HG03342 (cell line): ENCODE data around the gene GINS2.

Experiments
- ATAC-seq: cut with Tn5 transposase; IDR thresholded peaks from one replicate; pipeline ENCODE4 v1.9.1; 2021; ENCODE audit warnings: mild to moderate bottlenecking, moderate library complexity; ENCODE audit not compliant: unreplicated experiment

GINS2 gene

DNA sequence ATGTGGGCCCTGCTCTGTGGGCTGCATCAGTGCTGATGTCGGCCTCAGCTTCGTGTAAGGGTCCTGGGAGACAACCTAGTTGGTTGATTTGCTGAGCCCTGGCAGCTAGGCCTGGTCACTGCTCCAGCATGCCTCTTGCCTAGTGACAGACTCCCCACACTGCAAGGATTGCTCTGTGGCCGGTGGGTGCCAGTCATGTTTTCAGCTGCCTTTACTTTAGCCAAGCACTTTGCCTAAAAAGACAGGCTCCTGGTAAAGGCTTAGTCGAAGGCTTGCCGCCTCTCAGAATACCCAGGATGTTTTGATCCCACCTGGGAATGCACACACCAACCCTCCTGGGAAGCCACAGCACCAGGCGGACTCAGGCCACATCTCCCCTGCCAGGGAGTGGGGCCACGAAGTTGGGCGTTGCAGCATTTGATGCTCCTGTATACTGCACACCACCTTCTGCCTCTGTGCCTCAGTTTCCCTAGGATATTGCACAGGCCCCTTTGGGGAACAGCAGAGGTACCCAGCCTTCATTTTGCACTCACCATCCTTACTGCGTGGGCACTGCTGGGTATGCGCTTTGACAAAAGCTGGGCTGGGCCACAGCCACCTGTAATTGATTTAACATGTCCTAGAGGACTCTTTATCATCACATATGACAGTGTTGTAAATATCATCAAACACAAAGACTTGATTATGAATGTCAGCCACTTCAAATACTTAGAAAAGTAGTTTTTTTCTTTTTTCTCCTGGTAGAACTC is 19.9 kb downstream of the GINS2 start:
- no peak for ATAC-seq

DNA sequence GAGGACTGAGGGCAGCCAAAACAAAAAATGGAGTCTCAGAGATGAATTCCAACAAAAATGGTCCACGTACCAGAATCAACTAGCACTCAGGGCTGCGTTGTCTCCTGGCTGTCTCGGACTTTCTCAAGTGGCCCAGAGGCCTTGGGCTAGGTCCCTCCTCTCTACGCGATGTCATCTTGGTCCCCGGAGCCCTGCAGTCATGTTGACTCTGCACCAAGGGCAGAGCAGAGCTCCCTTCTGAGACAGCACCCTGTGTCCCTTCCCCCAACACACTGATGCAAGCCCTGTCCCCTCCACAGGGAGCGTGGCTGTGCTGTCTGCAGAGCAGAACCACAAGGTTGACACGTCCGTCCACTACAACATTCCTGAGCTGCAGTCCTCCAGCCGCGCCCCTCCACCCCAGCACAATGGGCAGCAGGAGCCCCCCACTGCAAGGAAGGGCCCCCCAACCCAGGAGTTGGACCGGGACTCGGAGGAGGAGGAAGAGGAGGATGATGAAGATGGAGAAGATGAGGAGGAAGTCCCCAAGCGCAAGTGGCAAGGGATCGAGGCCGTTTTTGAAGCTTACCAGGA is 20.8 kb downstream of the GINS2 start:
- no peak for ATAC-seq

DNA sequence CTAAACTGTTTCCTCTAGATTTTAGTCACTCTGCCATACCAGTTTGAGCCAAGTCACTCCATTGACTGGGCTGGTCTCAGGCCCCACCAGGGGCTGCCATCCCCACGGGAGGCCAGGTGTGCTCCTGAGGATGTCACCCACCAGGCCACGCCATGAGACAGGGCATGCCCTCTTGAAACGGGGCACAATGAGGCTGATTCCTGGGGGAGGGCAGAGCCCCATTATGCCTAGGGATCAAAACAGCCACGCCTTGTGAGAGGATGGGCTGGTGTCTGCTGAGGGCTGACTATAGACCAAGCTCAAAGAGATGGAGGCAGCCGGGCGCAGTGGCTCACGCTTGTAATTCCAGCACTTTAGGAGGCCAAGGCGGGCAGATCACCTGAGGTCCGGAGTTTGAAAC is 21.5 kb downstream of the GINS2 start:
- no peak for ATAC-seq

DNA sequence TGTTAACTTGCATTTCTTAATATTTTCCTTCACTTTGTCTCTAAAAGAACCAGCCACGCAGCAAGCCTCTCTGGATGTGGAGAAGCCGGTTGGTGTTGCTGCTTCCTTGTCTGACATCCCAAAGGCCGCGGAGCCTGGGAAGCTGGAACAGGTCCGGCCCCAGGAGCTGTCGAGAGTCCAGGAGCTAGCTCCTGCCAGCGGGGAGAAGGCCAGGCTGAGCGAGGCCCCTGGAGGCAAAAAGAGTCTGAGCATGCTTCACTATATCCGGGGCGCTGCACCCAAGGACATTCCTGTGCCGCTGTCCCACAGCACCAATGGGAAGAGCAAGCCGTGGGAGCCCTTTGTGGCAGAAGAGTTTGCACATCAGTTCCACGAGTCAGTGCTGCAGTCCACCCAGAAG is 22.8 kb downstream of the GINS2 start:
- ATAC-seq, result no peak

DNA sequence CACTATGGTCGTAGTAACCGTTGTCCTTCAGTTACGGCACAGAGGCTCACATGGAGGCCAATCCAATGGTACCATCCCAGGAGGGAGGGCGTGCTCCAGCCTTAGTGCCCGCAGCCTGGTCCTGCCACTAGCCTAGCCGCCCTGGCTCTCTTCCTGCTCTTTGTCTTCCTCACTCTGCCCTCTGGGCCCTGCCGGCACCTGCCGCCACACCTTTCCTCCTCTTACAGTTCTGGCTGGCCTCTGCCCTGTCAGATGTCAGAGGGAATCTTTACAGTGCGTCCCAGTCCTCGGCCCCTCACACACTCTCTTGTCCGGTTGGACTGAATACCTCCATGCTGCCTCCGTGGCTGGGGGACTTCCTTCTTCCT is 23.4 kb downstream of the GINS2 start:
- ATAC-seq, result no peak

DNA sequence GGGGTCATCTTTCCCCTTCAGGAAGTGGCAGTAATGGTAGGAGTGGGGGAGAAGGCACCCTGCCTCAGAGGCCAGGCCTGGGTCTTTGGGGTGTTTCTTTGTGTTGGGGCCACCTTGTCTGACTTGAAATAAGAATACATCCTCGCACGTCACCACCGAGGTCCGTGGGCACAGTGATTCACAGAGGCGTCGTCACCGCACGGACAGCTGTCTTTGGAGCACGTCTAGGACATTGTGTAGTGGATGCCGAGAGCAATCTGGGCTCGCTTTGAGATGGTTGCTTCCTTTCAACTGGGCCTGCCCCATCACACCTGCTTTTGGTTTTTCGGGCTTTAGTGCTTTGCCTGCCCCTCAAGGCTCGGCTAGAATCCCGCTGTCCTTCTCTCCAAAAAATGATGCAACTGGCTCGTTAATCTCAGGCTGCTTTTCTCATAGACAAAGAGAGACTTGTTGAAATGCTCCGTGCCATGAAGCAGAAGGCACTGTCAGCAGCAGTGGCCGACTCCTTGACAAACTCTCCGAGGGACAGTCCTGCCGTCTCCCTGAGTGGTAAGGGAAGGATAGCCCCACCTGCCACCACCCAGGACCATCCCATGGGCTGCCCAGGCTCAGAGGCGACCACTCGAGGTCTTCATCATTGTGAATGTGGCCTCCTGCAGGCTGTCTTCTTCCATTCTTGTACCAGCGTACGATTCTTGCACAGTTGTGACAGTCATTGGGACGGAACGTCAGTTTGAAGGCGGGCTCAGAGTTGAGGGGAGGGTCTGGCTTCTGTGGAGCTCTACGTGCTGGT is 24.0 kb downstream of the GINS2 start:
- no peak for ATAC-seq

DNA sequence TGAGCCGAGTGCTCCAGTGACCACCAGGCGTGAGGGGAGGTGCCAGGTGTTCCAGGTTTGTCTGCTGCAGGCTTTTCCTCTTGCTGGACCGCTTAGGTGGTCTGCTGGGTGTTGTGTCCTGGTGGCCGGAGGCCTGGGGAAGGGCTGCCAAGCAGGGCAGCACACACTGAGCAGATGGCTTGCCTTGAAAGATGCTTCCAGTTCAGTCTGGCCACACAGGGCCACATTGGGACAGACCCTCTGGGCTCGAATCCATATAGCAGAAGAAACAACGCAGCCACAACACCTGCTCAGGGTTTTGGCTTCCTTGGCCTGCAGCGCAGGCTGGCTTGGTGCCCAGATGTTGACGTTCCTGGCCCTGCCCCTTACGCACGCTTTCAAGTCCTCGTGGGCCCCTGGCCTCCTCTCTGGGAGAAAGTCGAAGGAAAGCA is 24.8 kb downstream of the GINS2 start:
- no peak for ATAC-seq

DNA sequence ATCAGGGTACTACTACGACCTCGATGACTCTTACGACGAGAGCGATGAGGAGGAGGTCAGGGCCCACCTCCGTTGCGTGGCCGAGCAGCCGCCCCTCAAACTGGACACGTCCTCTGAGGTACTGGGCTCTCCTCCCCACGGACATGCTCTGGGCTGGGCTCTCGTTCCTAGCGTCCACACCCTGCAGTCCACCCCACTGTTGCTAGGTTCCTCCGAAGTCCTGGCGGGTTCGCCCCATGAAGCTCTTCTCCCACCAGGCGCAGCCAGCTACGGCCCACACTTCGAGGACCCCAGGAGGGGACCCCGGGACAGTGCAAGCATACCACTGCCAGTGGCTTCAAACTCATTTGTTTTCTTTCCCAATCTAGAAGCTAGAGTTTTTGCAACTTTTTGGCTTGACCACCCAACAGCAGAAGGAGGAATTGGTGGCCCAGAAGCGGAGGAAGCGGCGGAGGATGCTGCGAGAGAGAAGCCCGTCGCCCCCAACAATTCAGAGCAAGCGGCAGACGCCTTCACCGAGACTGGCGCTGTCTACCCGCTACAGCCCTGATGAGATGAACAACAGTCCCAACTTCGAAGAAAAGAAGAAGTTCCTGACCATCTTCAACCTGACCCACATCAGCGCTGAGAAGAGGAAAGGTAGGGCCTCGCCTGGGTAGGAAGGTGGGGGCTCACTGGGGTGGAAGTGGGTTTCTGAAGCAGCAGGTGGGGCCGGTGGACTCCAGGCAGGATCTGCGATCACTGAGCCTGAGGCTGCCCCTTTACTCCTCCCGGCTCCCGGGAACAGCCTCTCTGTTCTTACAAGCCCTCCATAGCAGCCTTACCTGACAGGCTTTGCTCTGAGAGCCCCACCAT is 25.6 kb downstream of the GINS2 start:
- ATAC-seq, result no peak

DNA sequence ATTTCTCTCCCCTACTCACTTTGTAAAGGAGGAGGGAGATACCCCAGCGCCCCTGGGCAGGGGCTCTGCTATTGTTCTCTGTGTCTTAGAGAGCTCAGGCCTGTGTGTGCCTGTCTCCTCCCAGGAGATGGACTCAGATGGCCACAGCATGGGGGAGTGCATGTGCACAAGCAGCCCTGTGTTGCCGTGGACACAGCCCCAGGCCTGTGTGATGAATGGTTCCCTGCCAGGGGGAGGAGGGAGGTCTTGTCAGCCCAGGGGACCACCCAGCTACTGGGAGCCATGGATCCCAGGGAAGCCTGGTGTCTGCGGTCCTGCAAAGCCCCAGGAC is 26.3 kb downstream of the GINS2 start:
- no peak for ATAC-seq

DNA sequence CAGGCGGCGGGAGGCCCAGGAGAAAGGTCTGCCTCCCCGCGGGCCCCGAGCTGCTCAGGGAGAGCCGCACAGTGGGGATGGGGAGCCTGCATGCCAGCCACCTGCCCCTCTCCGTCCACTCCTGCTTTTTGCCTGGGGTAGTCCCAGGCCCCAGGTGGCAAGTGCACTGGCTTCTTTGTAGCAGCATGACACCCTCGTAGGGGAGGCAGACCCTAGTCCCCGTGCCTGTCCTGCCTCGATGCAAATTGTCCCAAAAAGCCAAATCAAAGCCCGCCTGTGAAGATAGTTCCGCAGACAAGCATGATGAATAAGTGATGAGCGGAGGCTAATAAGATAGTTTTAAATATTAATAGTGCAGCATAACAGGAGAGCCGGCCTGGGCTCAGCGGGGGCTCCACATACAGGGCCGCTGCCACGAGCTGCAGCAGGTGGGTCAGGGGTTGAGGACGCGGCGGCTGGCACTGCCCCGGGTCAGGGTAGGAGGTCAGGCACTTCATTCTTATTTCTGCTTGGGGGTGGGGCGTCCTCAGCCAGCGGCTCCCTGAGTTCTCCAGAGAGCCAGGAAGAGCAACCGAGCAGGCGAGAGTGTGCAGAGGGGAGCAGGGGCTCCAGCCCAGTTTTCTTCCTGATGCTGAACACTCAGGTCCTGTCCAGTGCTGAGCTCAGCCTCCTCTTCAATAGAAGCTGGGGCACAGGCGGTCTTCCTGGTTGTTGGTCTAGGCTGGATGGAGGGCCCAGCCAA is 26.8 kb downstream of the GINS2 start:
- no peak for ATAC-seq

DNA sequence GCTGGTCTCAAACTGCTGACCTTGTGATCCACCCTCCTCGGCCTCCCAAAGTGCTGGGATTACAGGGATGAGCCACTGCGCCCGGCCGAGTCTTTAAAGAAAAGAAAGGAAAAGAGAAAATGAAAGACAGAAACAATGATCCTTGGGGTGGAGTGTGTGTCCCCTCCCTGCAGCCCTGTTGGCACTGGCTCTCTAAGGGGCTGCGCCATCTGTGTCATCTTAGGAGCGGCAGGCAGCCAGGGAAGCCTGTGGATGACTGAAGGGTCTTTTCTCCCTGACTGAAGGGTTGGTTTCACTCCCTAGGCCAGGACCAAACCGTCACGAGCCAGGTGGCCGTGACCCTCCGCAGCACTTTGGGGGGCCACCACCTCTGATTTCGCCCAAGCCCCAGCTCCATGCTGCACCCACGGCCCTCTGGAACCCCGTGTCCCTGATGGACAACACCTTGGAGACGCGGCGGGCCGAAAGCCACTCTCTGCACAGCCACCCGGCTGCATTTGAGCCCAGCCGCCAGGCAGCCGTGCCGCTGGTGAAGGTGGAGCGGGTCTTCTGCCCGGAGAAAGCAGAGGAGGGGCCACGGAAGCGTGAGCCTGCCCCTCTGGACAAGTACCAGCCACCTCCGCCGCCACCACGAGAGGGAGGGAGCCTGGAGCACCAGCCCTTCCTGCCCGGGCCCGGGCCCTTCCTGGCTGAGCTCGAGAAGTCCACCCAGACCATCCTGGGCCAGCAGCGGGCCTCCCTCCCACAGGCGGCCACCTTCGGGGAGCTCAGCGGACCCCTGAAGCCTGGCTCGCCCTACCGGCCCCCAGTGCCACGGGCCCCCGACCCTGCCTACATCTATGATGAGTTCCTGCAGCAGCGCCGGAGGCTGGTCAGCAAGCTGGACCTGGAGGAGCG is 27.7 kb downstream of the GINS2 start:
- ATAC-seq, result no peak

DNA sequence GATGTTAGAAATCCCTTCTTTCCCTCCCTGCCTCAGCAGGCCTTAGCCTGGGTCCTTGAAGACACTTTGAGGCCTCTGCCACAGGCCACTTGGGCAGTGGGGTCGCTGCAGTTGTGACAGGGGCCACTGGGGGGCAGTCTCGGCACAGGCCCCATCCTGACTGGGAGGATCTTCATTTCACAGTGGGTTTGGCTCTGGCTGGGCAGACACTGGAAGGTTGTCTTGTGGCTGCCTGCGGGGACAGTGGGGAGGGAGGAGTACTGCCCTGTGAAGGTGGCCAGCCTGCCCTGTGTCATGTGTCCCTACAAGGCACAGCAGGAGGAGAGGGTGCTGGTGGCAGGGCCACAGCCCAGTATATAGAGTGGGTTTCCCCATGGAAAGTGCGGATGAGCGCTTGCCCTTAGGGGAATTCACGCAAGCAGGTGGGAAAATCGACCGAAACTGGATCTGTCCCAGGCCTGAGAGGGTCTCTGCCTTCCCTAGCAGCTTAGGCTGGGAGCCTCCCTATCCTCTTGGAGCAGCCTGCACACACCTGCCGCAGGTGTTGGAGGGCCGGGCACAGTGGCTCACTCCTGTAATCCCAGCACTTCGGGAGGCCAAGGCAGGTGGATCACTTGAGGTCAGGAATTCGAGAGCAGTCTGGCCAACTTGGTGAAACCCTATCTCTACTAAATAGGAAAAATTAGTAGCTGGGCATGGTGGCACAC is 28.8 kb downstream of the GINS2 start:
- peak; percentile 62 for ATAC-seq

DNA sequence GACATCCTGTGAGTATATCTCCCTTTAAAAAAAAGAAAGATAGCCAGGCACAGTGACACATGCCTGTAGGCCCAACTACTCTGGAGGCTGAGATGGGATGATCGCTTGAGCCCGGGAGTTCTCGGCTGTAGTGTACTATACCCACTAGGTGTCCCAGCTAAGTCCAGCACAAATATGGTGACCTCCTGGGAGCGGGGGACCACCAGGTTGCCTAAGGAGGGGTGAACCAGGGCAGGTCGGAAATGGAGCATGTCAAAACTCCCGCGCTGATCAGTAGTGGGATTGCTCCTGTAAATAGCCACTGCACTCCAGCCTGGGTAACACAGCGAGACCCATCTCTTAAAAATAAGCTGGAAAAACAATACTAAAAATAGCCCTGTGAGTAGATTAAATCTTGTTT is 29.4 kb downstream of the GINS2 start:
- no peak for ATAC-seq

DNA sequence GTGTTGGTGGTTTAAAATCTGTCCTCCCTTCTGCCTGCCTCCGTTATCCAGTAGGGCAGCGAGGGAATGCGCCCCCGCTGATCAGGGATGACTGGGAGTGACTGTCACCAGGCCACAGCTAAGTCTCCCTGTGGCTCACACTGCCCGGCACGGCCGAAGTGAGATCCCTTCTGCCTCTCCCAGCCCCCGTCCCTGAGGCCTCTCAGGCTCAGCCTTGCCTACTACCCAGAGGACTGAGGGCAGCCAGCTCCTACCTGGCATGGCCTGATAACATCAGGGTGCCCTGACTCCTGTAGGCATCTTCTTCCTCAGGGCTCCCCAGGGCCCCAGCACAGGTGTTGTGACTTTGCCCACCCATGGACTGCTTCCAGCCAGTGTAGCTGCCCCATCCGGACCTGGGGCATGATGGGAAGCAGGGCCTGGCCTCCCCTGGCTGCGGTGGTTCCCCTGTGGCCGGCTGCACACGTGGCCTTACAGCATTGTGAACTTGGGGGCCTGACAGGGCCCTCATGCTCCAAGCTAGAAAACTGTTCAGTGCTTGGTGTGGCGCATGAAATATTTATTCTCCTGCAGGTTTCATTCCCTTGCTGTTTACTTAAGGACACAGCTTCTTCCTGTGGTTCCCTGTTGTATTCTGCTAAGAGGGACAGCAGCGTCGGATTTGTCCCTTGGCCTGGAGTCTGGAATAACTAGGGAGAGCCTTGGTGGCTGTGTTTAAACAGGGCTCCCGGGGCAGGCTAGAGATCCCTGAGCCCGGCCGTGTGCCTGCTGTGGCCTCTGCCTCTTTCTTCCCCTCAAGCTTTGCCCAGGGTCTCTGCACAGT is 30.0 kb downstream of the GINS2 start:
- ATAC-seq, result no peak

DNA sequence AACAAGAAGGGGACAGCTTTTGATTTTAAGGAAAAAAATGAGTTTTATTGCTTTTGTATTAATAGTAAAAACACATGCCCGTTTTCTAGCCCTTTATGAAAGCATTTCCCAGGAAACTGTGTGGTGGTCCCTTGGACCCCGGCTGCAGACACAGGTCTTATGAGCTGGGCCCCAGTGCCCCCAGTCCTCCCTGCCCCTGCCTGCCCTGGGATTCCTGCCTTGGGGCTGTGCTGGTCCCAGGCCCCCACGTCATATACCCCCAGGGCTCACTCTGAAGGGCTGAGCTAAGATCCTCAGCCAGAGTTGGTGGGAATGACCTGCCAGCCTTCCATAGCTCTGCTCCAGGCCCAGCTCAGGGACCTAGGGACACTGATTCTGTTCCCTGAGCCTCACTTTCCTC is 30.8 kb downstream of the GINS2 start:
- ATAC-seq, result no peak

DNA sequence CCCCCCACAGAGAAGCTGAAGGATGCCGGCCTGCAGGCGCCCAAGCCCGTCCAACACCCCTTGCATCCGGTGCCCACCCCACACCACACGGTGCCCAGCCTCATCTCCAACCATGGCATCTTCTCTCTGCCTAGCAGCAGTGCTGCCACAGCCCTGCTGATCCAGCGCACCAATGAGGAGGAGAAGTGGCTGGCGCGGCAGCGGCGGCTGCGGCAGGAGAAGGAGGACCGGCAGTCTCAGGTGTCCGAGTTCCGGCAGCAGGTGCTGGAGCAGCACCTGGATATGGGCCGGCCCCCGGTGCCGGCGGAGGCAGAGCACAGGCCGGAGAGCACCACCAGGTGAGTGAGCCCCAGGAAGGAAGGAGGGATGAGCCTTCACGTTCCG is 31.5 kb downstream of the GINS2 start:
- ATAC-seq, result no peak

DNA sequence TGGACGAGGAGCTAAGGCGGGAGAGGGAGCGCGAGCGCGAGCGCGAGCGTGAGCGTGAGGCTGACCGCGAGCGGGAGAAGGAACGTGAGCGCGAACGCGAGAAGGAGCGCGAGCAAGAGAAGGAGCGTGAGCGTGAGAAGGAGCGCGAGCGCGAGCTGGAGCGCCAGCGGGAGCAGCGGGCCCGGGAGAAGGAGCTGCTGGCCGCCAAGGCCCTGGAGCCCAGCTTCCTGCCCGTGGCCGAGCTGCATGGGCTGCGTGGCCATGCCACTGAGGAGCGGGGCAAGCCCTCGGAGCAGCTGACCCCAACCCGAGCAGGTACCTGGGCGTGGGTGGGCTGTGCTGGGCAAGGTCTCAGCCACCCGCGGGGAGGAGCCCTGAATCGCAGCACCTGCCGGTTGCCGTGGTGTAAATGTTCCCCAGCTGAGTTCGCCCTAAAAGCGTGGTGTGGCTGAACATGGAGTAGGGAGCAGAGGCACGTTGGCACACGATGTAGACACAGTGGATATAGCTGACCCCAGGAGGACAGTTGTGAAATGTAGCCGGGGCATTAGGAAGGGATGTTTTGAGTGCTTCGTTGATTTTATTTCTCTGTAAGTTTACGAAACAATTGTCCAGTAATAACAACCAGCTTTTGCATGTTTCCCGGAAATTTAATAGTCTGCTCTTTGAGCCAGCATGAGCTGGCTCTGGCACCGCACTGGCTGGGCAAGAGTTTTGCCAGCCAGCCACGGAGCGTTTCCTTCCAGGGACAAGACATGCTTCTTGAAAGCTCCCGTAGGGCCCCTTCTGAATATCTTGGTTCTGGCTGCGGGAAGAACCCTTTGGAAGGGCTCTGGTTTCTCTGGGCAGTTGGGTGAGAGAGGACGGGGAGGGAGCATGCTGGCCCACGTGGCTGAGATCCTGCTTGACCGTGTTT is 32.1 kb downstream of the GINS2 start:
- no peak for ATAC-seq
